CD4-positive, CD25-positive, alpha-beta regulatory T cell (primary cell): ENCODE measurements around the gene FOXO6. TPM values are rescaled to one million over a fixed set of nuclear protein-coding genes. Genes with fewer than 3 reads are reported as not detected.

Source experiments
- ATAC-seq, 2 donors: fragments of 150-1000 bp; cut with Tn5 transposase; one replicate each; pipeline ENCODE4 v1.10.0; 2021; ENCODE audit warnings: low read depth in 2 of 2, moderate number of reproducible peaks in 2 of 2, moderate library complexity in 1 of 2
- DNase-seq, 3 donors: peaks; one replicate each; pipeline versions ENCODE4 v3.0.0 to v3.0.0-alpha.2; 2012 to 2022; ENCODE audit warnings: mixed read lengths in 1 of 3
- H3K27ac ChIP-seq: one replicate; pipeline ENCODE4 v1.7.0; 2013; ENCODE audit warnings: mild to moderate bottlenecking, low read length; ENCODE audit not compliant: insufficient read depth, poor library complexity, severe bottlenecking
- H3K27me3 ChIP-seq: one replicate; pipeline ENCODE4 v1.7.0; 2013; ENCODE audit warnings: low read length; ENCODE audit not compliant: control insufficient read depth, insufficient read depth
- H3K36me3 ChIP-seq: one replicate; pipeline ENCODE4 v1.7.0; 2013; ENCODE audit warnings: mild to moderate bottlenecking, low read length, moderate library complexity; ENCODE audit not compliant: control insufficient read depth, insufficient read depth
- H3K4me1 ChIP-seq: 2 replicates; pipeline ENCODE4 v1.7.0; 2013; ENCODE audit warnings: mild to moderate bottlenecking, low read length; ENCODE audit not compliant: insufficient read depth, control insufficient read depth, poor library complexity, severe bottlenecking
- H3K4me3 ChIP-seq: one replicate; pipeline ENCODE4 v1.7.0; 2013; ENCODE audit warnings: low read depth, mild to moderate bottlenecking, low read length, moderate library complexity
- H3K9me3 ChIP-seq, 2 experiments: 1 replicate in 1 of 2; 2 replicates in 1 of 2; pipeline ENCODE4 v1.7.0; 2013; ENCODE audit warnings: low read length in 2 of 2, mild to moderate bottlenecking in 1 of 2, moderate library complexity in 1 of 2; ENCODE audit not compliant: control insufficient read depth in 2 of 2
- H3K27ac Mint-ChIP-seq, 3 donors: one replicate each; pipeline ENCODE4 v1.8.0; 2020 to 2022; ENCODE audit warnings: mild to moderate bottlenecking in 3 of 3, mixed read lengths in 3 of 3, moderate library complexity in 2 of 3
- H3K27me3 Mint-ChIP-seq: one replicate; pipeline ENCODE4 v1.8.0; 2022; ENCODE audit warnings: mild to moderate bottlenecking, mixed read lengths
- H3K36me3 Mint-ChIP-seq: one replicate; pipeline ENCODE4 v1.8.0; 2020; ENCODE audit warnings: mixed read lengths
- H3K4me1 Mint-ChIP-seq, 4 donors: one replicate each; pipeline ENCODE4 v1.8.0; 2020 to 2022; ENCODE audit warnings: mixed read lengths in 4 of 4, mild to moderate bottlenecking in 1 of 4
- H3K4me3 Mint-ChIP-seq, 4 donors: one replicate each; pipeline ENCODE4 v1.8.0; 2020 to 2022; ENCODE audit warnings: mild to moderate bottlenecking in 4 of 4, mixed read lengths in 4 of 4, moderate library complexity in 3 of 4
- H3K9me3 Mint-ChIP-seq, 7 donors: one replicate each; pipeline ENCODE4 v1.8.0; 2020 to 2022; ENCODE audit warnings: mixed read lengths in 7 of 7, mild to moderate bottlenecking in 3 of 7, moderate library complexity in 2 of 7
- polyA plus RNA-seq, 4 donors: library from polyadenylated mRNA; unstranded; fragments of 300-500 nt; fragmentation: Illumina TruSeq; gene quantifications; one replicate each; pipeline ENCODE4 v1.2.3, GENCODE V29; 2021
- total RNA-seq: library from RNA; stranded (reverse); gene quantifications from one replicate; pipeline ENCODE4 v1.2.3, GENCODE V29; 2022

The FOXO6 gene
- total and polyA plus RNA-seq, 5 donors from 2014 or later: 0.91 TPM; not detected in 4

DNA sequence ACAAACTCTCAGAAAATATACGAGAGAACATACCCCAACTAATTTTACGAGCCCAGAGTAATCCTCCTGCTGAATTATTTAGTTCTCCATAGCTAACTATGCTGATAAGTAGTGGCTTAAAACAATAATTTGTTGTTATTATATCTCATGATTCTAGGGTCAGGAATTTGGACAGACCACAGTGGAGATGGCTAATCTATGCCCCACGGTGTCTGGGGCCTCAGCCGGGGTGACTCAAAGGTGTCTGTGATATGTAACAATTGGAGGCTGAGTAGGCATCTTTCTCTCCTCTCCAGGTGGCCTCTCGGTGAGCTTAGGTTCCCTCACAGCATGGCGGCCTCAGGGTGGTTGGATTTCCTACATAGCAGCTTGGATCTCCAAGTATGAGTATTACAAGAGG is 35.4 kb upstream of the FOXO6 start:
- Histone ChIP-seq H3K27ac (no peak overlapping the region), H3K9me3 (no peaks in the 10 kb centered on the region), H3K27me3 (no peaks in the 10 kb centered on the region), H3K36me3 (no peaks in the 10 kb centered on the region), H3K4me1 (no peaks in the 10 kb centered on the region), H3K4me3 (no peak overlapping the region)
- DNase-seq: no peak
- H3K36me3 Mint-ChIP-seq: no peaks in the 10 kb centered on the region
- H3K4me3 Mint-ChIP-seq: no peak overlapping the region
- H3K27ac Mint-ChIP-seq: no peak overlapping the region
- no peaks in the 10 kb centered on the region for H3K4me1 Mint-ChIP-seq
- ATAC-seq: no peak
- no peaks in the 10 kb centered on the region for H3K9me3 Mint-ChIP-seq
- H3K27me3 Mint-ChIP-seq: no peaks in the 10 kb centered on the region

DNA sequence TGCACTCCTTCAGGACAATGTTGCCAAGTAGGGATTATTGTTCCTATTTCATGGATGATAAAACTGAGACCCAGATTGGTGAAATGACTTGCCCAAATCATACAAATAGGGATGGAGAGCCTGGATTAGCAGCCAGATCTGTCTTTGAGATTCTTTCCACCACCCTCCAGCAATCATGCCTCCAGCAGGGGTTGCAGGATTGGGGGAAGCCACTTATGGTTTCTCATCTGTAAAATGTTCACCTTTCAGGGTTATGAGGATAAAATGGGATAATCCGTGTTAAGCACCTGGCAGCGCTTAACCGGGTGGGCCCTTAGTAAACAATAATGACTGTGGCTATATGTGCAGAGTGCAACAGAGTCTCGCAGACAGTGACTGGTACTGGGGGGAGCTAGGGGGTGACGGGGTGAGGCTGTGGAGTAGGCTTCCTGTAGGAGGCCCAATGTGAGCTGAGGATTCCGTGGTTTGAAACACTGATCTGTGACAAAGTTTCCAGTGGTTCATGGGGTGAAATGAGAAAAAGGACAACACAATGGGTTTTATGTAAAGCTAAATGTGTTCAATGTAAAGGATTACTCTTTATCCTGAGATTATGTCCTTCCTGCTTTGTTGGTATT is 33.7 kb upstream of the FOXO6 start:
- no peak overlapping the region for H3K27ac Mint-ChIP-seq
- Histone ChIP-seq H3K36me3 (no peaks in the 10 kb centered on the region), H3K27ac (no peak overlapping the region), H3K4me3 (no peak overlapping the region), H3K4me1 (no peaks in the 10 kb centered on the region), H3K9me3 (no peaks in the 10 kb centered on the region), H3K27me3 (no peaks in the 10 kb centered on the region)
- DNase-seq (no peak), ATAC-seq (no peak)
- H3K9me3 Mint-ChIP-seq: no peaks in the 10 kb centered on the region
- no peaks in the 10 kb centered on the region for H3K27me3 Mint-ChIP-seq
- no peaks in the 10 kb centered on the region for H3K36me3 Mint-ChIP-seq
- H3K4me1 Mint-ChIP-seq: no peaks in the 10 kb centered on the region
- no peak overlapping the region for H3K4me3 Mint-ChIP-seq

DNA sequence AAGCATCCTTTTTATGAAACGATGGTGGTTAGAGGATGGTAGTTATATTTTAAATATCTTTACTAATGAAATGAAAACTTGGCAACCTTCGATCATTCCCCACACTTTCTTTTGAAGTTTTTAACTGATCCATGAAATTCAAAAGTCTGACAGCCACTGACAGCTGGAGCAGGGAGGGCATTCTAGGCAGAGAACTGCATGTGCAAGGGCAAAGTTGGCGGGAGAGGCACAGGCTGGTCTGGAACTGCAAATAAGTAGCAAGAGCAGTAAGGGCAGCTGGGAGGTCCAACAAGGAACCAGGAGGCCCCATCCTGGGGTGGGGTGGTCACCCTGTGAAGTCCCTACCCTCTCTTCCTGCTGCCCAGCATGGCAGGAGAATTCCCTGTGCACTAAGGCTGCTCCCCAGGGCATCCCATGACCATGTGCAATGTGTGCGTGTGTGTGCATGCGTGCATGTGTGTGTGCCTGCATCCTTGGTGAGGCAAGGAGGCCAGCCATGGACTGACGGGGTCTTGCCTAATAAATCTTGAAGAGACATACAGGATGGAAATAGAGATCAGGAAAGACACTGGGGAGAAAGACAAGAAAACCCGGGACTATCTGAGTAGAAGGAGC is 33.1 kb upstream of the FOXO6 start:
- H3K27ac Mint-ChIP-seq: no peak overlapping the region

GRCh38 chr1:41328780-41329640 is 32.2 kb upstream of the FOXO6 start:
- Mint-ChIP-seq H3K4me1 (no peaks in the 10 kb centered on the region), H3K27me3 (peaks cover 4% of the 10 kb centered on the region), H3K9me3 (peaks cover 0 to 2% (median 0%) of the 10 kb centered on the region in 7 donors), H3K27ac (no peak overlapping the region), H3K4me3 (no peak overlapping the region), H3K36me3 (no peaks in the 10 kb centered on the region)
- Histone ChIP-seq H3K27me3 (no peaks in the 10 kb centered on the region), H3K36me3 (no peaks in the 10 kb centered on the region), H3K4me1 (no peaks in the 10 kb centered on the region), H3K27ac (no peak overlapping the region), H3K4me3 (no peak overlapping the region), H3K9me3 (no peaks in the 10 kb centered on the region)
- DNase-seq (no peak), ATAC-seq (no peak)

More for the DNA sequence above, 33.1 kb upstream of the FOXO6 start:
- H3K27ac ChIP-seq: no peak overlapping the region
- H3K4me3 ChIP-seq: no peak overlapping the region
- no peaks in the 10 kb centered on the region for H3K36me3 Mint-ChIP-seq
- ATAC-seq: no peak
- H3K4me3 Mint-ChIP-seq: no peak overlapping the region
- no peaks in the 10 kb centered on the region for H3K36me3 ChIP-seq
- no peaks in the 10 kb centered on the region for H3K9me3 Mint-ChIP-seq
- H3K4me1 ChIP-seq: no peaks in the 10 kb centered on the region
- H3K27me3 ChIP-seq: no peaks in the 10 kb centered on the region
- peaks cover 3% of the 10 kb centered on the region for H3K27me3 Mint-ChIP-seq
- DNase-seq: no peak
- no peaks in the 10 kb centered on the region for H3K9me3 ChIP-seq
- no peaks in the 10 kb centered on the region for H3K4me1 Mint-ChIP-seq

DNA sequence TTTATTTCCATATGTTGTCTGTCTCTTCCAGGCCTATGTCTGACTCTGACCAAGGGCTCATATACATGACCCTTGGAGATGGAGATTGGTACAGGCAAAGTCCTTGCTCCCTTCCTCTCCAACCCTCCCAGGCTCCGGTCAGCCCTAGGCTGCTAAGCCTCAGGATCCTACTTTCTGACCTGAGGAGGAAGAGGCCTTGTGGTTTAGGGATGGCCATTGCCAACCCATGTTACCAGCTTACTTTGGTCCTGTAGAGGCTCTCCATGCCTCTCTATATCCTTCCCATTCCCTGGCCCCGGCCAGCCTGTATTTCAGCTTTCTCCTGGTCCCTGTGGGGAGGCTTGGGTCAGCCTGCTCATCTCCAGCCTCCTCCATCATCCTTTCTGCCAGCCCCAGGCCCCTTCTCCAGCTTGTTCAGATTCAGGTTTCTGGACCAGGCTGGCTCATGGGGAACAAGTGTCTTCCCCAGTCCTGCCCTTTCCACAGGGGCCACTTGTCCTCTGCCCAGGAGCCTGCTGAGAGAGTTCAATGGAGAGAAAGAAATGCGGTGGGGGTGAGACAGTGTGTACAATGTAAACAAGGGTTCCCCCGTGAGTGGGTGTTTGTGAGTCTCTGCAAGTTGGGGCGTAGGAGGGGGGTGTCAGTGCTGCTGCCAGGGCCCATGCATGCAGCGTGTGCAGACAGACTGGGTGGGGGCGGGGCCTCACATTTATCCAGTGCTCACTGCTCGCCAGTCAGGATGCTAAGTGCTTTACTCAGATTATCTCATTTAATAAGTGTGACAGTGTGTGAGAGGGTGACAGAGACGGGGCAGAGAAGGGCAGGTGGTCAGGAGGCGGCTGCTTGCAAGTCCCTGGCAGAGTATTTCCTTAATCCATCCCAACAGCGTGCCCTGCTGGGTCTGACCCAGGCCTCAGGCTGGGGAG is 31.3 kb upstream of the FOXO6 start:
- Histone ChIP-seq H3K36me3 (no peaks in the 10 kb centered on the region), H3K9me3 (no peaks in the 10 kb centered on the region), H3K27me3 (no peaks in the 10 kb centered on the region), H3K4me1 (no peaks in the 10 kb centered on the region), H3K4me3 (no peak overlapping the region), H3K27ac (no peak overlapping the region)
- ATAC-seq: no peak
- Mint-ChIP-seq H3K4me1 (no peaks in the 10 kb centered on the region), H3K36me3 (no peaks in the 10 kb centered on the region), H3K27ac (no peak overlapping the region), H3K4me3 (no peak overlapping the region), H3K27me3 (peaks cover 10% of the 10 kb centered on the region), H3K9me3 (peaks cover 0 to 3% (median 1%) of the 10 kb centered on the region in 7 donors)
- DNase-seq: no peak

DNA sequence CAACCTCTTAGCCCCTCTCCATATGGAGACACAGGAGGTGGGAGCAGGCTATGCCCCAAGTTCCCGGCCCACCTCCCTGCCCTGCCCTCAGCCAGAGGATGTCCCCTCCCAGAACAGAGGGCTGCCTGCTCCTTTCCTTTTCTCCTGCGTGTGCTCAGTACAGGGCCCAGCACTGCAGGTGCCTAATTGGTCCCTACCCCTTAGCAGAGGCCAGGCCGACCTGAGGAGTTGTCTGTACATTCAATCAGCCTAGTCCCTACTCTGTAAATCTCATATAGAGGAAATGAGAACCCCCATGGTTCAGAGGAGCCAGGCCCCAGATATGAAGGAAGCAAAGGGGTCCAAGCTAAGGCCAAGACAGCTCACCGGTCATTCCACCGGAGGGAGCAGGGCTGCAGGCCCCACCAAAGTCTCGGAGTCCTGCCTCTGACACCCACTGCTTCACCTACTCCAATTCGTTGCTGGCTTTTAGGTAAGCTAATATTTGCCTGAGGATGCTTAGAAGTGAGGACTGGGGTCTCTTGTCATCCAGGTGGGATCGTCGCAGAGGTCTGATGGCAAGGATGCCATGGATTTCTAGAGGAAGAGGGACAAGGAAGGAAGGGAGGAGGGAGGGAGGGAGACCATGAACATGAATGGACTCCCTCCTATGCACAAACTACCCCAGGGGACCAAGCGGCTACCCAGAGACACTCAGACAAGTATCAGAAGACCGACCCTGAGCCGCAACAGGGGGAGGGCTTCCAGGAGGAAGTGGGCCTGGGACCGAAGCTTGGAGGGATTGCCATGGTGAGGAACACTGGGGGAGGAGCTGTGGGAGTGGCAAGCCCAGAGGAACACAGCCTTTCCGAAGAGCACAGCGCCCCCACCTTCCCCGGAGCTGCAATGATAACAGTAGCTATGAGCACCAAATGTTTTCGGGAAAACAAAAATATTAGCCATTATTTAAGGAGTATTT is 30.4 kb upstream of the FOXO6 start:
- Mint-ChIP-seq H3K27ac (no peak overlapping the region), H3K27me3 (peaks cover 11% of the 10 kb centered on the region)
- H3K4me3 ChIP-seq: no peak overlapping the region

More for the DNA sequence above, 30.4 kb upstream of the FOXO6 start:
- no peak overlapping the region for H3K4me3 Mint-ChIP-seq
- H3K9me3 ChIP-seq: no peaks in the 10 kb centered on the region
- H3K4me1 ChIP-seq: no peaks in the 10 kb centered on the region
- H3K9me3 Mint-ChIP-seq: peaks cover 0 to 3% (median 1%) of the 10 kb centered on the region in 7 donors
- DNase-seq: no peak
- no peaks in the 10 kb centered on the region for H3K4me1 Mint-ChIP-seq
- no peaks in the 10 kb centered on the region for H3K27me3 ChIP-seq
- no peak overlapping the region for H3K27ac ChIP-seq
- no peaks in the 10 kb centered on the region for H3K36me3 Mint-ChIP-seq
- ATAC-seq: no peak
- H3K36me3 ChIP-seq: no peaks in the 10 kb centered on the region
